AG09319 (cell line): ENCODE measurements around the gene SHPK.

Experiments
- DNase-seq: peaks from one replicate; pipeline ENCODE4 v3.0.0-alpha.2; 2010; ENCODE audit warnings: low read depth; ENCODE audit errors: extremely low read depth
- CTCF ChIP-seq: IDR thresholded peaks from 2 replicates; pipeline ENCODE4 v1.5.1; 2011; ENCODE audit warnings: low read depth, mild to moderate bottlenecking, inconsistent platforms, low read length, moderate library complexity

The SHPK gene

GRCh38 chr17:3659541-3660111, 23.6 kb upstream of the SHPK start:
- peak; percentile 82 for DNase-seq
- peak; percentile 24 for TF ChIP-seq CTCF

- no peak for TF ChIP-seq CTCF
- DNase-seq: no peak
Observed at GRCh38 chr17:3658784-3659449, 22.9 kb upstream of the SHPK start.

- no peak for TF ChIP-seq CTCF
- no peak for DNase-seq
Observed at GRCh38 chr17:3657874-3658783, 22.1 kb upstream of the SHPK start.

GRCh38 chr17:3657588-3657869, 21.5 kb upstream of the SHPK start:
- no peak for TF ChIP-seq CTCF
- no peak for DNase-seq

- no peak for DNase-seq
- TF ChIP-seq CTCF: no peak
Observed at GRCh38 chr17:3656755-3657587, 20.9 kb upstream of the SHPK start.

GRCh38 chr17:3656353-3656752, 20.3 kb upstream of the SHPK start:
- no peak for DNase-seq
- TF ChIP-seq CTCF: no peak

- TF ChIP-seq CTCF: no peak
- DNase-seq: no peak
Observed at GRCh38 chr17:3655766-3656165, 19.7 kb upstream of the SHPK start.
